ENCODE results near the gene MCF2L2.

Gene MCF2L2

GRCh38 chr3:183158113-183158512, 270.3 kb downstream of the MCF2L2 start:
- no peak for DNase-seq

- DNase-seq: no peak
Observed at GRCh38 chr3:183156266-183156665, 272.2 kb downstream of the MCF2L2 start.

- no peak for DNase-seq
Observed at GRCh38 chr3:183155499-183155898, 272.9 kb downstream of the MCF2L2 start.

- DNase-seq: no peak
Observed at GRCh38 chr3:183153210-183153950, 275.0 kb downstream of the MCF2L2 start.

- no peak for DNase-seq
Observed at GRCh38 chr3:183151821-183152351, 276.5 kb downstream of the MCF2L2 start.

GRCh38 chr3:183151086-183151485, 277.3 kb downstream of the MCF2L2 start:
- DNase-seq: no peak

GRCh38 chr3:183149915-183150750, 278.3 kb downstream of the MCF2L2 start:
- no peak for DNase-seq

- no peak for DNase-seq
Observed at GRCh38 chr3:183148056-183148455, 280.4 kb downstream of the MCF2L2 start.

- no peak for DNase-seq
Observed at GRCh38 chr3:183144363-183144762, 284.1 kb downstream of the MCF2L2 start.

- DNase-seq: no peak
Observed at GRCh38 chr3:183142199-183142598, 286.2 kb downstream of the MCF2L2 start.

GRCh38 chr3:183134844-183135243, 293.6 kb downstream of the MCF2L2 start:
- no peak for DNase-seq

- no peak for DNase-seq
Observed at GRCh38 chr3:183132409-183132808, 296.0 kb downstream of the MCF2L2 start.

GRCh38 chr3:183131735-183132134, 296.7 kb downstream of the MCF2L2 start:
- DNase-seq: peak; percentile 44 to 77

- DNase-seq: no peak
Observed at GRCh38 chr3:183131186-183131725, 297.2 kb downstream of the MCF2L2 start.

GRCh38 chr3:183129243-183129642, 299.2 kb downstream of the MCF2L2 start:
- no peak for DNase-seq

GRCh38 chr3:183128709-183129108, 299.7 kb downstream of the MCF2L2 start:
- DNase-seq: peak in 1 of 2 experiments; percentile 39

Data from SW 1271 (cell line).